ENCODE measurements around the gene NUP188. TPM values are rescaled to one million over a fixed set of nuclear protein-coding genes. Genes with fewer than 3 reads are reported as not detected.

Gene NUP188
- total RNA-seq, 1 donor from 2014 or later = 40.4 TPM

- no peak for FAIRE-seq
- H3K4me2 ChIP-seq (ENCODE audit: low read length) = peak overlapping the region; percentile 54
- H3K27me3 Mint-ChIP-seq (ENCODE audit: low read depth, unreplicated experiment) = no peaks in the 10 kb centered on the region
- H3K4me1 Mint-ChIP-seq (ENCODE audit: low read depth, unreplicated experiment) = peaks cover 16% of the 10 kb centered on the region
- peaks cover 36% of the 10 kb centered on the region for H3K36me3 ChIP-seq (ENCODE audit: insufficient read depth, low read length)
- H3K27ac Mint-ChIP-seq (ENCODE audit: unreplicated experiment) = no peak overlapping the region
- TF ChIP-seq CTCF (IDR thresholded peaks at IDR 0.05; ENCODE audit: insufficient read depth, low read depth, low read length) (no peak), EZH2 (IDR thresholded peaks at IDR 0.05; ENCODE audit: insufficient read depth, low read length) (no peak)
- DNase-seq (ENCODE audit: low read depth) = peak; percentile 30
- no peaks in the 10 kb centered on the region for H3K27me3 ChIP-seq (ENCODE audit: insufficient read depth, low read length)
- H3K9me3 Mint-ChIP-seq (ENCODE audit: unreplicated experiment) = no peaks in the 10 kb centered on the region
- peak overlapping the region; percentile 40 for H3K27ac ChIP-seq (ENCODE audit: low read depth, low read length)
- no peak overlapping the region for H3K4me3 Mint-ChIP-seq (ENCODE audit: unreplicated experiment)
- H3K9me3 ChIP-seq (ENCODE audit: insufficient read depth, low read depth, low read length) = no peaks in the 10 kb centered on the region
- no peak overlapping the region for H3K9ac ChIP-seq (ENCODE audit: low read length)
- no peaks in the 10 kb centered on the region for H3K79me2 ChIP-seq (ENCODE audit: insufficient read depth, low read length)
- H3K4me1 ChIP-seq (ENCODE audit: insufficient read depth, low read length) = peaks cover 21% of the 10 kb centered on the region
- peaks cover 10% of the 10 kb centered on the region for H3K36me3 Mint-ChIP-seq (ENCODE audit: low read depth, unreplicated experiment)
- no peak overlapping the region for H3K4me3 ChIP-seq (ENCODE audit: insufficient read depth, low read depth, low read length)
- H2AFZ ChIP-seq (ENCODE audit: low read depth, low read length) = no peak overlapping the region
- no peaks in the 10 kb centered on the region for H4K20me1 ChIP-seq (ENCODE audit: insufficient read depth, low read length)
Measured at GRCh38 chr9:128969491-128969890, 22.0 kb downstream of the NUP188 start.

GRCh38 chr9:128972956-128973355, 25.5 kb downstream of the NUP188 start:
- H2AFZ ChIP-seq (ENCODE audit: low read depth, low read length) = no peak overlapping the region
- DNase-seq (ENCODE audit: low read depth) (peak; percentile 71), FAIRE-seq (peak; percentile 45)
- peaks cover 21% of the 10 kb centered on the region for H3K4me1 ChIP-seq (ENCODE audit: insufficient read depth, low read length)
- Mint-ChIP-seq H3K27me3 (ENCODE audit: low read depth, unreplicated experiment) (no peaks in the 10 kb centered on the region), H3K27ac (ENCODE audit: unreplicated experiment) (peak overlapping the region; percentile 67), H3K4me3 (ENCODE audit: unreplicated experiment) (no peak overlapping the region), H3K36me3 (ENCODE audit: low read depth, unreplicated experiment) (peaks cover 10% of the 10 kb centered on the region), H3K4me1 (ENCODE audit: low read depth, unreplicated experiment) (peaks cover 16% of the 10 kb centered on the region), H3K9me3 (ENCODE audit: unreplicated experiment) (no peaks in the 10 kb centered on the region)
- no peak overlapping the region for H3K4me3 ChIP-seq (ENCODE audit: insufficient read depth, low read depth, low read length)
- H3K27ac ChIP-seq (ENCODE audit: low read depth, low read length) = peak overlapping the region; percentile 68
- H3K9me3 ChIP-seq (ENCODE audit: insufficient read depth, low read depth, low read length) = no peaks in the 10 kb centered on the region
- no peaks in the 10 kb centered on the region for H4K20me1 ChIP-seq (ENCODE audit: insufficient read depth, low read length)
- no peak for TF ChIP-seq EZH2 (IDR thresholded peaks at IDR 0.05; ENCODE audit: insufficient read depth, low read length)
- no peak for TF ChIP-seq CTCF (IDR thresholded peaks at IDR 0.05; ENCODE audit: insufficient read depth, low read depth, low read length)
- no peaks in the 10 kb centered on the region for H3K79me2 ChIP-seq (ENCODE audit: insufficient read depth, low read length)
- H3K4me2 ChIP-seq (ENCODE audit: low read length) = peak overlapping the region; percentile 70
- peaks cover 41% of the 10 kb centered on the region for H3K36me3 ChIP-seq (ENCODE audit: insufficient read depth, low read length)
- H3K27me3 ChIP-seq (ENCODE audit: insufficient read depth, low read length) = no peaks in the 10 kb centered on the region
- peak overlapping the region; percentile 45 for H3K9ac ChIP-seq (ENCODE audit: low read length)

- peaks cover 25% of the 10 kb centered on the region for H3K36me3 Mint-ChIP-seq (ENCODE audit: low read depth, unreplicated experiment)
Measured at GRCh38 chr9:128979111-128979510, 31.6 kb downstream of the NUP188 start.

More at GRCh38 chr9:128979111-128979510, 31.6 kb downstream of the NUP188 start:
- Histone ChIP-seq H3K9ac (ENCODE audit: low read length) (no peak overlapping the region), H4K20me1 (ENCODE audit: insufficient read depth, low read length) (no peaks in the 10 kb centered on the region), H2AFZ (ENCODE audit: low read depth, low read length) (no peak overlapping the region), H3K4me2 (ENCODE audit: low read length) (no peak overlapping the region), H3K27me3 (ENCODE audit: insufficient read depth, low read length) (no peaks in the 10 kb centered on the region), H3K4me1 (ENCODE audit: insufficient read depth, low read length) (no peaks in the 10 kb centered on the region), H3K27ac (ENCODE audit: low read depth, low read length) (no peak overlapping the region), H3K4me3 (ENCODE audit: insufficient read depth, low read depth, low read length) (no peak overlapping the region), H3K36me3 (ENCODE audit: insufficient read depth, low read length) (peaks cover 49% of the 10 kb centered on the region), H3K9me3 (ENCODE audit: insufficient read depth, low read depth, low read length) (no peaks in the 10 kb centered on the region), H3K79me2 (ENCODE audit: insufficient read depth, low read length) (no peaks in the 10 kb centered on the region)
- TF ChIP-seq CTCF (IDR thresholded peaks at IDR 0.05; ENCODE audit: insufficient read depth, low read depth, low read length) (no peak), EZH2 (IDR thresholded peaks at IDR 0.05; ENCODE audit: insufficient read depth, low read length) (no peak)
- FAIRE-seq = no peak
- Mint-ChIP-seq H3K9me3 (ENCODE audit: unreplicated experiment) (no peaks in the 10 kb centered on the region), H3K4me1 (ENCODE audit: low read depth, unreplicated experiment) (no peaks in the 10 kb centered on the region), H3K4me3 (ENCODE audit: unreplicated experiment) (no peak overlapping the region), H3K27ac (ENCODE audit: unreplicated experiment) (no peak overlapping the region), H3K27me3 (ENCODE audit: low read depth, unreplicated experiment) (no peaks in the 10 kb centered on the region)
- no peak for DNase-seq (ENCODE audit: low read depth)
